Tibial nerve (tissue), 4 donors: ENCODE data around the gene PCDH9. TPM values are rescaled to one million over a fixed set of nuclear protein-coding genes. Genes with fewer than 3 reads are reported as not detected.

Experiments
- DNase-seq, 2 donors: peaks; one replicate each; pipeline ENCODE4 v3.0.0-alpha.2; 2019; ENCODE audit warnings: low spot score in 2 of 2
- H3K27ac ChIP-seq, 4 donors: fragments of 200-600 bp; sonication (generic) in 3 of 4; one replicate each; pipeline ENCODE4 v1.5.1; 2017 to 2019; ENCODE audit warnings: mild to moderate bottlenecking in 1 of 4
- H3K27me3 ChIP-seq, 2 donors: fragments of 200-600 bp; sonication (generic) in 1 of 2; one replicate each; pipeline versions ENCODE4 v1.5.1 to v1.6.0; 2017 to 2019
- H3K36me3 ChIP-seq, 3 donors: fragments of 200-600 bp; sonication (generic); one replicate each; pipeline ENCODE4 v1.5.1; 2018 to 2019
- H3K4me1 ChIP-seq, 4 donors: fragments of 200-600 bp; sonication (generic) in 3 of 4; one replicate each; pipeline ENCODE4 v1.5.1; 2017 to 2019
- H3K4me3 ChIP-seq, 4 donors: fragments of 200-600 bp; sonication (generic) in 3 of 4; one replicate each; pipeline ENCODE4 v1.5.1; 2017 to 2019; ENCODE audit warnings: mild to moderate bottlenecking in 1 of 4, moderate library complexity in 1 of 4
- H3K9me3 ChIP-seq, 4 donors: fragments of 200-600 bp; sonication (generic) in 3 of 4; one replicate each; pipeline ENCODE4 v1.5.1; 2017 to 2019
- EP300 ChIP-seq, 2 donors: sonication (generic); formaldehyde crosslinking; IDR thresholded peaks; one replicate each; pipeline ENCODE4 v1.6.1; 2017; ENCODE audit warnings: antibody characterized with exemption in 2 of 2, mild to moderate bottlenecking in 1 of 2
- POLR2A ChIP-seq, 2 donors: fragments of 450-650 bp; IDR thresholded peaks; one replicate each; pipeline ENCODE4 v1.6.1; 2017; ENCODE audit warnings: antibody characterized with exemption in 2 of 2, mild to moderate bottlenecking in 2 of 2, moderate library complexity in 2 of 2
- WGBS, 2 donors: methylation state at CpG; one replicate each; pipeline ENCODE4 v1.1.5; 2018; 5-methylcytosine and 5-hydroxymethylcytosine counted together
- total RNA-seq, 4 donors: library from RNA; depleted of rRNA; stranded (reverse); fragments of >200 nt; gene quantifications; one replicate each; pipeline ENCODE4 v1.1.0, GENCODE V29; 2016
- TF ChIP-seq, protein P1 (sequence below), 5 experiments: fragments of 200-600 bp in 3 of 5; fragments of 450-650 bp in 2 of 5; sonication (generic) in 3 of 5; IDR thresholded peaks; one replicate each; pipeline ENCODE4 v1.5.1; 2016 to 2019; ENCODE audit warnings: antibody characterized with exemption in 5 of 5, mild to moderate bottlenecking in 3 of 5, moderate library complexity in 2 of 5

Gene PCDH9
- total RNA-seq, 4 donors from 2014 or later: 11.8 to 28.6 (median 14.4) TPM

DNA sequence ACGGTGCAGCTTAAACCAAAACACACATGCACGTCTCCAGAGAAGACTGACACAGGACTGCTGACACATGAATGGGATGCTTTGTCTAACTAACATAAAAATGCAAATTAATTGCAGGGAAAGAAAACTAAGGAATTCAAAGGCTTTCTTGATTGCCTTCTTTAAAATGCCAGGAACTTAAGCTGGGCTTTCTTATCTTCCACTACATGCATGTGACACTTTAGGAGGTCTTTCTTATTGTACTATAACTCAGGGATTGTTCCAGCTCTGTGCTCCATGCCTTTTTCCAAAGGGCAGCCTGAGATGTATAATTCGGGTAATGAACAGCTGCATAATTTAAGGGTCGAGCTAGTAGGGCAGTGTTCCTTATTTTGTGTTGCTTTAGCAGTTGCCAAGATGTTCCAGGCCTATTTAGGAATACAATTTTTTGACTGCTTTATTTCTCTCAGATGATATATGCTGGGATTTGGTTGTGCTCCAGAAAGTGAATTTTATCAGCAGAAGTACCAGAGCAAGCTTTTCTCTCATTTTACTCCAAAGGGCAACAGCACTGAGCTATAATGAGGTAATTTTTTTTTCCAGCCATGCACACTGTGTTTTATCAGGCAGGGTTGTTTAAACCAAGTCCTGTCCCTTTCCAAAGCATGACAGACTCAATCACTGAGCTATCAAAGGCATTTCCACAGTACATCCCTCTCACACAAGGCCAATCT, 885.2 kb downstream of the PCDH9 start:
- H3K27ac ChIP-seq: no peak overlapping the region
- H3K4me3 ChIP-seq: no peak overlapping the region
- H3K36me3 ChIP-seq: no peaks in the 10 kb centered on the region
- H3K27me3 ChIP-seq: no peaks in the 10 kb centered on the region
- TF ChIP-seq POLR2A (IDR thresholded peaks at IDR 0.05): no peak
- TF ChIP-seq, protein P1, sequence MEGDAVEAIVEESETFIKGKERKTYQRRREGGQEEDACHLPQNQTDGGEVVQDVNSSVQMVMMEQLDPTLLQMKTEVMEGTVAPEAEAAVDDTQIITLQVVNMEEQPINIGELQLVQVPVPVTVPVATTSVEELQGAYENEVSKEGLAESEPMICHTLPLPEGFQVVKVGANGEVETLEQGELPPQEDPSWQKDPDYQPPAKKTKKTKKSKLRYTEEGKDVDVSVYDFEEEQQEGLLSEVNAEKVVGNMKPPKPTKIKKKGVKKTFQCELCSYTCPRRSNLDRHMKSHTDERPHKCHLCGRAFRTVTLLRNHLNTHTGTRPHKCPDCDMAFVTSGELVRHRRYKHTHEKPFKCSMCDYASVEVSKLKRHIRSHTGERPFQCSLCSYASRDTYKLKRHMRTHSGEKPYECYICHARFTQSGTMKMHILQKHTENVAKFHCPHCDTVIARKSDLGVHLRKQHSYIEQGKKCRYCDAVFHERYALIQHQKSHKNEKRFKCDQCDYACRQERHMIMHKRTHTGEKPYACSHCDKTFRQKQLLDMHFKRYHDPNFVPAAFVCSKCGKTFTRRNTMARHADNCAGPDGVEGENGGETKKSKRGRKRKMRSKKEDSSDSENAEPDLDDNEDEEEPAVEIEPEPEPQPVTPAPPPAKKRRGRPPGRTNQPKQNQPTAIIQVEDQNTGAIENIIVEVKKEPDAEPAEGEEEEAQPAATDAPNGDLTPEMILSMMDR (IDR thresholded peaks at IDR 0.05): no peak
- no peak for TF ChIP-seq EP300 (IDR thresholded peaks at IDR 0.05)
- H3K4me1 ChIP-seq: peaks cover 0 to 9% (median 0%) of the 10 kb centered on the region in 4 donors
- WGBS, 2 donors: 31 to 37% methylated on average over 4 of the region's 4 CpGs
- DNase-seq: no peak
- H3K9me3 ChIP-seq: no peaks in the 10 kb centered on the region

DNA sequence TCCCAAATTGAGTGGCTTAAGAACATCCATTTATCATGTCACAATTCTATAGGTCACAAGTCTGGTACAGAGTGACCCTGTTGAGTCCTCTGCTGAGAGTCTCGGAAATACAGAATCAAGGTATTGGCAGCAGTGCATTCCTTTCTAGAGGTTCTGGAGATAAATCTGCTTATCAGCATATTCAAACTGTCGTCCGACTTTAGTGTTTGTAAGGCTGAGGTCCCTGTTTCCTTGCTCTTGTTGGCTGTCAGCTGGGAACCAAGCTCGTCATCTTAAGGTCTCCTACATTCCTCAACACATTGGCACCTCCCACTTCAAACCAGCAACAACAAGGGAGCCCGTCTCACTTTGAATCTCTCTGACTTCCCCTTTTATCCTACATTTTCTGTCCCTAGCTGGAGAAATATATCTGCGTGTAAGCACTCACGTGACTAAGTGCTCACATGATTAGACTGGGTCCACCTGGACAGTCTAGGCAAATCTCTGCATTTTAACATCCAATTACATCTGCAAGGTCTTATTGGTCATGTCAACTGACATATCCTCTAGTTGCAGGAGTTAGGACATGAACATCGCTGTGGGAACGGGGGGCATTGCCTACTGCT, 886.8 kb downstream of the PCDH9 start:
- no peak for DNase-seq
- Histone ChIP-seq H3K9me3 (no peaks in the 10 kb centered on the region), H3K4me1 (peaks cover 0 to 9% (median 0%) of the 10 kb centered on the region in 4 donors), H3K4me3 (no peak overlapping the region), H3K27me3 (no peaks in the 10 kb centered on the region), H3K27ac (no peak overlapping the region), H3K36me3 (no peaks in the 10 kb centered on the region)
- TF ChIP-seq, protein P1 (IDR thresholded peaks at IDR 0.05): no peak
- no peak for TF ChIP-seq EP300 (IDR thresholded peaks at IDR 0.05)
- no peak for TF ChIP-seq POLR2A (IDR thresholded peaks at IDR 0.05)
- 91 to 93% methylated on average over 9 of the region's 9 CpGs for WGBS, 2 donors

DNA sequence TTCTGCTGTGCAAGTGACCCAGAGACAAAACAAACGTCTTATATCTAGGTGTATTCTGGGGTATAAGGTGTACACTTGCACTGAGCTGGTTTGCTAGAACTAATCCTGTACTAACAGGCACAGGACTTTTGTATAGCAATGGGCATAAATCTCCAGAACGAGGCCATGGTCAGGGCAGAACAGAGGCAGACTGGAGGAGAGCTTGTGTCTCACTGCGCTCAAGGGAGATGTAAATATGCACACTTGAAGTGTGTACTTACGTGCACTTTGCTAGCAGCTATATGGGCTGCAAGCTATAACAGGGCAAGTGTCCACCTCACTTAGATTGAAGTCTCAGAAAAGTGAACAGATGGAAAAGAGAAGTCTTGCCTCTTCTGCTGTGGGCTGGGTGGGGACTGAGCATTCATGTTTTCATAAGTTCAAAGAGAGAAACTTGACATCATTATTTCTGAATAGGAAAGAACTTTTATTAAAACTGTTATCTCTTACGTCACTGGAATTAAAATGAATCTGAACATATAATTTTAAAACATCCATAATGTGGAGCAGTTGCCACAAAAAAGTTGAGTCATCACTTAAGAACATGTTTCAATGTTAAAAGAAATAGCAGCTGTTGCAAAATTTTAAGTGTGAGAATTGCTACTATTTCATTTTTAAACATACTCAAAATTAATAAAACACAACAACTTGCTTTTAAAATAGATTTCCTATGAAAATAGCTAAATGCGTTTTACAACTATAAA, 888.3 kb downstream of the PCDH9 start:
- no peak for TF ChIP-seq POLR2A (IDR thresholded peaks at IDR 0.05)
- TF ChIP-seq EP300 (IDR thresholded peaks at IDR 0.05): no peak
- TF ChIP-seq, protein P1 (IDR thresholded peaks at IDR 0.05): no peak
- WGBS, 2 donors: 83 to 89% methylated on average over 6 of the region's 6 CpGs
- Histone ChIP-seq H3K36me3 (no peaks in the 10 kb centered on the region), H3K27ac (no peak overlapping the region), H3K4me1 (peaks cover 0 to 9% (median 0%) of the 10 kb centered on the region in 4 donors), H3K9me3 (no peaks in the 10 kb centered on the region), H3K27me3 (no peaks in the 10 kb centered on the region), H3K4me3 (no peak overlapping the region)
- DNase-seq: no peak

DNA sequence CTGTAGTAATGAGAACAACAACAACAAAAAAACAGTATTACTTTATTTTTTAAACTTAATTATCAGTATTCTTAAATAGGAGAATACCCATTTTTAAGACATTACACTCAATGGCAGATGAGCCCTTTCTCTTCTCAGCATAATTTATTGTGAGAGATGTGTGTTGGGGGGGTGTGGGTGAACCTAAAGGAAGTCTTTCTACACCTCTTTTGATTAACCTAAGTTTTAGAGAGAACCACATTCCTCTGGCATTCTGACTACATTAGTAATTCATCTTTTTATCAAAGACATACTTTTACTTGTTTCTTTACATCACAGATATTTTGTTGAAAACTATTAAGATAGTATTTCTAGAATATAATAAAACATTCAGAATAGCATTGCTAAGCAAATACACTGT, 890.9 kb downstream of the PCDH9 start:
- Histone ChIP-seq H3K27ac (no peak overlapping the region), H3K36me3 (no peaks in the 10 kb centered on the region)

More for the DNA sequence above, 890.9 kb downstream of the PCDH9 start:
- TF ChIP-seq POLR2A (IDR thresholded peaks at IDR 0.05) (no peak), EP300 (IDR thresholded peaks at IDR 0.05) (no peak)
- TF ChIP-seq, protein P1 (IDR thresholded peaks at IDR 0.05): no peak
- no peaks in the 10 kb centered on the region for H3K9me3 ChIP-seq
- no peaks in the 10 kb centered on the region for H3K4me1 ChIP-seq
- DNase-seq: no peak
- no peaks in the 10 kb centered on the region for H3K27me3 ChIP-seq
- H3K4me3 ChIP-seq: no peak overlapping the region
